ENCODE measurements around the gene WBP1L.

DNA sequence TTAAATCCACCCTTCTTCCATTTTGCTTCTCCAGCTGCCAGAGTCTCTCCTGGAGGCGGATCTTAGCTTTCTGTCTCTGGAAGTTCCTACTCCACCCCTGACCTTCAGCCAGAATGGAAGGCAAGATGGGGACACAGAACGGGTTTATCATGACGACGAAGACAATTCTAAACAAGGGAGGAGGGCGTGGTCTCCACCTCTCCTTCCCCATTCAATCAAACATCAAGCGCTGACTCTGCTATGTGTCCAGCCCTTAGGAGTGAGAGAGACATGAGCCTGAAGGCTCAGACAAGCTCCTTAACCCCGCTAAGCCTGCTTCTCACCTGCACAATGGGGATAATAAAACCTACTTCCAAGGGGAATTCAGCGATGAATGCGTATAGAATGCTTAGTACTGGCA, 90.4 kb downstream of the WBP1L start:
- TF ChIP-seq ZNF311 (tag by site-specific recombination; IDR thresholded peaks at IDR 0.05; ENCODE audit: borderline replicate concordance) (no peak), ZNF776 (tag by site-specific recombination; IDR thresholded peaks at IDR 0.05; ENCODE audit: borderline replicate concordance) (no peak), ZNF274 (IDR thresholded peaks at IDR 0.05; ENCODE audit: low read length) (no peak), ZNF274 (tag by site-specific recombination; IDR thresholded peaks at IDR 0.05; ENCODE audit: borderline replicate concordance) (no peak), ZNF341 (tag by site-specific recombination; IDR thresholded peaks at IDR 0.05; ENCODE audit: low read depth) (no peak), ZNF660 (tag by site-specific recombination; IDR thresholded peaks at IDR 0.05) (no peak), ZBTB21 (tag by site-specific recombination; IDR thresholded peaks at IDR 0.05) (no peak)
- TF ChIP-seq, protein P1, sequence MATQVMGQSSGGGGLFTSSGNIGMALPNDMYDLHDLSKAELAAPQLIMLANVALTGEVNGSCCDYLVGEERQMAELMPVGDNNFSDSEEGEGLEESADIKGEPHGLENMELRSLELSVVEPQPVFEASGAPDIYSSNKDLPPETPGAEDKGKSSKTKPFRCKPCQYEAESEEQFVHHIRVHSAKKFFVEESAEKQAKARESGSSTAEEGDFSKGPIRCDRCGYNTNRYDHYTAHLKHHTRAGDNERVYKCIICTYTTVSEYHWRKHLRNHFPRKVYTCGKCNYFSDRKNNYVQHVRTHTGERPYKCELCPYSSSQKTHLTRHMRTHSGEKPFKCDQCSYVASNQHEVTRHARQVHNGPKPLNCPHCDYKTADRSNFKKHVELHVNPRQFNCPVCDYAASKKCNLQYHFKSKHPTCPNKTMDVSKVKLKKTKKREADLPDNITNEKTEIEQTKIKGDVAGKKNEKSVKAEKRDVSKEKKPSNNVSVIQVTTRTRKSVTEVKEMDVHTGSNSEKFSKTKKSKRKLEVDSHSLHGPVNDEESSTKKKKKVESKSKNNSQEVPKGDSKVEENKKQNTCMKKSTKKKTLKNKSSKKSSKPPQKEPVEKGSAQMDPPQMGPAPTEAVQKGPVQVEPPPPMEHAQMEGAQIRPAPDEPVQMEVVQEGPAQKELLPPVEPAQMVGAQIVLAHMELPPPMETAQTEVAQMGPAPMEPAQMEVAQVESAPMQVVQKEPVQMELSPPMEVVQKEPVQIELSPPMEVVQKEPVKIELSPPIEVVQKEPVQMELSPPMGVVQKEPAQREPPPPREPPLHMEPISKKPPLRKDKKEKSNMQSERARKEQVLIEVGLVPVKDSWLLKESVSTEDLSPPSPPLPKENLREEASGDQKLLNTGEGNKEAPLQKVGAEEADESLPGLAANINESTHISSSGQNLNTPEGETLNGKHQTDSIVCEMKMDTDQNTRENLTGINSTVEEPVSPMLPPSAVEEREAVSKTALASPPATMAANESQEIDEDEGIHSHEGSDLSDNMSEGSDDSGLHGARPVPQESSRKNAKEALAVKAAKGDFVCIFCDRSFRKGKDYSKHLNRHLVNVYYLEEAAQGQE (tag by site-specific recombination; IDR thresholded peaks at IDR 0.05), result no peak
- TF ChIP-seq, protein P2, sequence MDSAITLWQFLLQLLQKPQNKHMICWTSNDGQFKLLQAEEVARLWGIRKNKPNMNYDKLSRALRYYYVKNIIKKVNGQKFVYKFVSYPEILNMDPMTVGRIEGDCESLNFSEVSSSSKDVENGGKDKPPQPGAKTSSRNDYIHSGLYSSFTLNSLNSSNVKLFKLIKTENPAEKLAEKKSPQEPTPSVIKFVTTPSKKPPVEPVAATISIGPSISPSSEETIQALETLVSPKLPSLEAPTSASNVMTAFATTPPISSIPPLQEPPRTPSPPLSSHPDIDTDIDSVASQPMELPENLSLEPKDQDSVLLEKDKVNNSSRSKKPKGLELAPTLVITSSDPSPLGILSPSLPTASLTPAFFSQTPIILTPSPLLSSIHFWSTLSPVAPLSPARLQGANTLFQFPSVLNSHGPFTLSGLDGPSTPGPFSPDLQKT (IDR thresholded peaks at IDR 0.05; ENCODE audit: borderline replicate concordance, low read depth, low read length), result no peak
